ENCODE data around the gene ZNF518B. TPM values are rescaled to one million over a fixed set of nuclear protein-coding genes. Genes with fewer than 3 reads are reported as not detected.
A peak's percentile ranks its signal among the peaks of the same experiment; 100 is the strongest.

The ZNF518B gene
- total and polyA plus RNA-seq, 10 of the 15 experiments (the other 5 are each of a cell fraction or from before 2014, with no cell fraction given): 2.7 to 20.5 (median 9.2) TPM

- TF ChIP-seq EP300 (IDR thresholded peaks at IDR 0.05; ENCODE audit: borderline replicate concordance in 1 of 2, control insufficient read depth in 1 of 2, low read depth in 2 of 2, low read length in 2 of 2): peak in 1 of 2 experiments; percentile 53; a peak in 1 of 4 replicates
These were observed 44.0 kb downstream of the ZNF518B start (continued) for GRCh38 chr4:10413177-10413576.

GRCh38 chr4:10405672-10406071 is 51.6 kb downstream of the ZNF518B start:
- Histone ChIP-seq H3K9ac (ENCODE audit: control insufficient read depth, insufficient read depth, low read length) (no peak overlapping the region), H3K4me1 (ENCODE audit: control insufficient read depth, insufficient read depth, low read length) (no peaks in the 10 kb centered on the region), H3K36me3 (ENCODE audit: control insufficient read depth in 2 of 2, insufficient read depth in 2 of 2, low read length in 1 of 2) (no peaks in the 10 kb centered on the region), H2AFZ (ENCODE audit: control insufficient read depth, low read depth, low read length) (no peak overlapping the region), H3K27me3 (replicated peaks in 1 of 2; ENCODE audit: control insufficient read depth in 2 of 2, insufficient read depth in 2 of 2, low read length in 1 of 2) (no peaks in the 10 kb centered on the region), H3K4me3 (no peak overlapping the region), H3K4me2 (ENCODE audit: control insufficient read depth, insufficient read depth) (no peak overlapping the region), H4K20me1 (ENCODE audit: control insufficient read depth, insufficient read depth) (no peaks in the 10 kb centered on the region), H3K79me2 (ENCODE audit: control insufficient read depth, insufficient read depth, low read length) (no peaks in the 10 kb centered on the region), H3K27ac (ENCODE audit: control insufficient read depth, insufficient read depth) (no peak overlapping the region), H3K9me3 (replicated peaks; ENCODE audit: control insufficient read depth, insufficient read depth, low read length) (no peaks in the 10 kb centered on the region)
- TF ChIP-seq ZNF384 (IDR thresholded peaks at IDR 0.05; ENCODE audit: borderline replicate concordance, low read depth, low read length) (no peak), CTCF (IDR thresholded peaks at IDR 0.05 in 2 of 3, conservative IDR thresholded peaks at IDR 0.05 in 1 of 3; ENCODE audit: control insufficient read depth in 2 of 3, extremely low read depth in 1 of 3, insufficient read depth in 1 of 3, low read depth in 3 of 3, low read length in 3 of 3) (no peak), SPI1 (IDR thresholded peaks at IDR 0.05; ENCODE audit: borderline replicate concordance, insufficient read depth, low read depth, low read length) (no peak), TCF12 (IDR thresholded peaks at IDR 0.05; ENCODE audit: low read depth, low read length) (no peak)
- DNase-seq (ENCODE audit: low read depth, low spot score) (no peak), FAIRE-seq (no peak), ATAC-seq (no peak)
- SMC1A ChIA-PET (ENCODE audit: uncharacterized antibody, unreplicated experiment): no interaction called here
- POLR2A ChIA-PET: no interaction called here
- BruUV-seq (replicated peaks): no TSS peak
- intact Hi-C loops (cut with micrococcal nuclease; ENCODE audit: unreplicated experiment) (no loop called here), in situ Hi-C loops (cut with MboI) (loop anchor here (10.0 kb wide), 1 partner anchor 241 kb away; no protein-coding TSS in a partner anchor)
- CTCF ChIA-PET: interaction anchor here (1.6 kb wide), 1 partner anchor 10 kb away, joined by 6 read pairs; no protein-coding TSS in a partner anchor
- RAD21 ChIA-PET (ENCODE audit: unreplicated experiment): no interaction called here
- 15% methylated on average over 8 of the region's 8 CpGs for WGBS (ENCODE audit: insufficient coverage, insufficient replicate concordance, low lambda C conversion rate, missing lambda C conversion rate)

Measured in GM12878 (cell line).